ENCODE measurements around the gene IL32.

IL32 gene

DNA sequence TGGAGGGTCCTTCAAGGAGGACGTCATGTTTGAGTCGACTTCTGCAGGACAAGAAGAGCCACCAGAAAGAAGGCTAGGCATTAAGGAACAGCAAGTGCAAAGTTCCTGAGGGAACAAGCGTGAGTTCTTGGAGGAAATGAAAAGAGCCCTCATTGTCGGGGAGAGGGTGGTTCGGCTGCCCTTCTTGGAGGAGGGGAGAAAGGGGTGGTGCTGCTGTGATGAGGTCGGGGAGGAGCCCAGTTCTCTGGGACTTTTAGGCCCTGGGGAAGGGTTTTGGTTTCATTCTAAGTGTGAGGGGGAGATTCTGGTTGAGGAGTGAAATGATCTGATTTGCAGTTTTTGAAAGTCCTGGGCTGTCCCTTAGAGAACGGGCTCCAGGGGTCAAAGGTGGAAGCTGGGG lies 32.8 kb upstream of the IL32 start:
- in situ Hi-C loops (cut with HindIII; ENCODE audit: low pct_ligation_motif_present, low sequenced_read_pairs): no loop called here

DNA sequence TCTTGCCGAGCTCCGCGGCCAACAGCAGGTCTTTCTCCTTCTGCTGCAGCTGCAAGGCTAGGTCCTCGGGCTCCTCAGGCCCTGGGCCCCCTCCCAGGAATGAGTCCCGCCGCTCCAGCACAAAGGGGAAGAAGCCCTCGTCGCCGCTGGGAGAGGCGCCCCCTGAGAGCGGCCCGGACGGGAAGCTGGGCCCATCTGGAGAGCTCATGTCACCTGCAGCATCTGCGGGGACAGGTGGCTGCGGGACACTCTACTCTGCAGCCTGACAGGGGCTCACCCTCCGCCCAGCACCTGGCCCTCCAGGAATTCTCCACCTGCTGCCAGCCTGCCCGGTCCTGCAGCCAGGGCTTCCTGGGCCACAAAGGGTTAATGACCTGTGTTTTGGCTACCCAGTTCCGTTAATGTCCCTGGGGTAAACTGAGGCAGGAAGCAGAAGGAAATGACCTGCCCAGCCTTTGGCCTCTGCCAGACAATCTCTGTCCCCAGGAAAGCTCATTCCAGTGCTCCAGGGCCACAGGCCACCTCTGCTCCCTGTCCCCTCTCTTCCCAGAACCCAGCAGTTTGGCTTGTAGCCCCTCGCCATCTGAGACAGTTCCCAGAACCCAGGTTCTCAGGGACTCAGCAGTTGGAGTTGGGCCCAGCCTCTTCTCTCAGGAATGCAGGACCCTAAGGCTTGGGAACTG lies 30.0 kb upstream of the IL32 start:
- no peak for DNase-seq
- Histone ChIP-seq H3K36me3 (replicated peaks) (no peaks in the 10 kb centered on the region), H3K27me3 (replicated peaks) (peaks cover 69% of the 10 kb centered on the region), H3K27ac (no peak overlapping the region), H3K4me3 (ENCODE audit: low read depth, low read length) (no peak overlapping the region)
- TF ChIP-seq, protein P1, sequence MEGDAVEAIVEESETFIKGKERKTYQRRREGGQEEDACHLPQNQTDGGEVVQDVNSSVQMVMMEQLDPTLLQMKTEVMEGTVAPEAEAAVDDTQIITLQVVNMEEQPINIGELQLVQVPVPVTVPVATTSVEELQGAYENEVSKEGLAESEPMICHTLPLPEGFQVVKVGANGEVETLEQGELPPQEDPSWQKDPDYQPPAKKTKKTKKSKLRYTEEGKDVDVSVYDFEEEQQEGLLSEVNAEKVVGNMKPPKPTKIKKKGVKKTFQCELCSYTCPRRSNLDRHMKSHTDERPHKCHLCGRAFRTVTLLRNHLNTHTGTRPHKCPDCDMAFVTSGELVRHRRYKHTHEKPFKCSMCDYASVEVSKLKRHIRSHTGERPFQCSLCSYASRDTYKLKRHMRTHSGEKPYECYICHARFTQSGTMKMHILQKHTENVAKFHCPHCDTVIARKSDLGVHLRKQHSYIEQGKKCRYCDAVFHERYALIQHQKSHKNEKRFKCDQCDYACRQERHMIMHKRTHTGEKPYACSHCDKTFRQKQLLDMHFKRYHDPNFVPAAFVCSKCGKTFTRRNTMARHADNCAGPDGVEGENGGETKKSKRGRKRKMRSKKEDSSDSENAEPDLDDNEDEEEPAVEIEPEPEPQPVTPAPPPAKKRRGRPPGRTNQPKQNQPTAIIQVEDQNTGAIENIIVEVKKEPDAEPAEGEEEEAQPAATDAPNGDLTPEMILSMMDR (IDR thresholded peaks at IDR 0.05; ENCODE audit: low read depth, low read length, missing control alignments): no peak
- in situ Hi-C loops (cut with HindIII; ENCODE audit: low pct_ligation_motif_present, low sequenced_read_pairs): no loop called here

More for the DNA sequence above, 32.8 kb upstream of the IL32 start:
- Histone ChIP-seq H3K4me3 (ENCODE audit: low read depth, low read length) (no peak overlapping the region), H3K27ac (no peak overlapping the region), H3K27me3 (replicated peaks) (peaks cover 66% of the 10 kb centered on the region), H3K36me3 (replicated peaks) (no peaks in the 10 kb centered on the region)
- TF ChIP-seq, protein P1 (IDR thresholded peaks at IDR 0.05; ENCODE audit: low read depth, low read length, missing control alignments): no peak
- no peak for DNase-seq

DNA sequence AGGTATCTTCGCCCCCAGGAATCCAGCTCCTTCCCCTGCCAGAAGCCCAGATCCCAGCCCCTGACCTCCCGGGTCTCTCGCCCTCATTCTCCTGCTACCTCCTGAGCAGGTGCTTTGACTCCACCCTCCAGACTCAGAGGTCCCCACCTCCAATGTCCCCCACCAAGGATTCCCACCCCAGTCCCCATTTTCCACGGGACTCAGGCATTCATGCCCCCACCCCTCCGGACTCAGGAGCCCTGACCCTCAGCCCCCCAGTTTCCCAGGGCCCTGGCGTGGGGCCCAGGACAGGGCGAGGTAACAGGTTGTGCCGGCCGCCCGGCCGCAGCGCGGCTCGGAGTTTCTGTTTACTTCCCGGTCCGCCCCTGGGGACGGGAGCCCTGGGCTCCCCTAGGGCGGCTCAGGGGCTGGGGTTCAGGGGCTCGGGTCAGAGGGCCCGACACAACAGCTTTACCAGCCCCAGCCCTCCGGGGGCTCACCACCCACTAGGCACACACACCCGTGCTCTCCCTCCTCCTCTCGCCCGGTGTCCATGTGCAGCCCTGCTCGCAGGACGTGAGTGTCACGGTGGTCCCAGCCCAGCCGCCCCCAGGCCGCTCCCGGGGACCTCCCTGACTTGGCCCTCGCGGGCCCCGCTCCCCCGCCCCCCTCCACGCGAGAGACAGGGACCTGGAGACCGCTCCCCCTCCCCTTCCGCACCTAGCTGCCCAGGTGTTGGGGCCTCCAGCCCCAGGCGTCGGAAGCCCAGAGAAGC lies 29.3 kb upstream of the IL32 start:
- in situ Hi-C loops (cut with HindIII; ENCODE audit: low pct_ligation_motif_present, low sequenced_read_pairs): no loop called here
- Histone ChIP-seq H3K27ac (no peak overlapping the region), H3K27me3 (replicated peaks) (peaks cover 65% of the 10 kb centered on the region), H3K4me3 (ENCODE audit: low read depth, low read length) (no peak overlapping the region), H3K36me3 (replicated peaks) (no peaks in the 10 kb centered on the region)
- TF ChIP-seq, protein P1 (IDR thresholded peaks at IDR 0.05; ENCODE audit: low read depth, low read length, missing control alignments): no peak
- no peak for DNase-seq

DNA sequence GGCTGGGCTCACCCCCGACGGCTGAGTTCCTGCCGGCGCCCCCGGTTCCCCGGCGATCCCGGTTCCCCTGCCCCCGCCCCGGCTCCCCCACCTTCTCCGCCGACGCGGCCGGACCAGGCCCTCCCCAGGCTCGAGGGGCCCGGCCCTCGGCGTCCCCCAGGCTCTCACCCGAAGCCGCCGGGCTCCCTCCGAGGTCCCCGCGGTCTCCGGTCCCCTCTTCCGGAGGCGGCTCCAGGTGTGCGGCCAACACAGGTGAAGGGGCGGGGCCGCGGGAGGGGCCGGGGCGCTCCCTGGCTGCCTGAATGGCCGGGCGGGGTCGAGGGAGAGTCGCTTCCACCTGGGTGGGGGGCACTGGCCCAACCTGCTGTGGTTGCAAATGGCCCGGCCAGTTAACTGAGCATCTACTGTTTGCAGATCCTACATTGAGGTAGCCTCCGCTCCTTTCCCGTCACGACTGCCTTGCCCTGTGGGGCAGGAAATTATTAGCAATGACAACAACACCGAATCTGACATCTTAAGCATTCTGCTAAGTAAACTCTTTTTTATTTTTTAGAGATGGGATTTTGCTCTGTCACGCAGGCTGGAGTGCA lies 28.6 kb upstream of the IL32 start, which contains the start of gene BICDL2:
Gene BICDL2 (minus strand): TSS at position 219 of the 590 bp plus-strand sequence. CDS start 1,448 bp downstream, outside the sequence.
- peaks cover 65% of the 10 kb centered on the region for H3K27me3 ChIP-seq (replicated peaks)
- TF ChIP-seq, protein P1 (IDR thresholded peaks at IDR 0.05; ENCODE audit: low read depth, low read length, missing control alignments): no peak
- no peak within 1 kb of the TSS for H3K4me3 ChIP-seq (ENCODE audit: low read depth, low read length)
- in situ Hi-C loops (cut with HindIII; ENCODE audit: low pct_ligation_motif_present, low sequenced_read_pairs): no loop called here
- no peak for DNase-seq
- H3K27ac ChIP-seq: no peak within 1 kb of the TSS
- no peaks in the 10 kb centered on the region for H3K36me3 ChIP-seq (replicated peaks)

DNA sequence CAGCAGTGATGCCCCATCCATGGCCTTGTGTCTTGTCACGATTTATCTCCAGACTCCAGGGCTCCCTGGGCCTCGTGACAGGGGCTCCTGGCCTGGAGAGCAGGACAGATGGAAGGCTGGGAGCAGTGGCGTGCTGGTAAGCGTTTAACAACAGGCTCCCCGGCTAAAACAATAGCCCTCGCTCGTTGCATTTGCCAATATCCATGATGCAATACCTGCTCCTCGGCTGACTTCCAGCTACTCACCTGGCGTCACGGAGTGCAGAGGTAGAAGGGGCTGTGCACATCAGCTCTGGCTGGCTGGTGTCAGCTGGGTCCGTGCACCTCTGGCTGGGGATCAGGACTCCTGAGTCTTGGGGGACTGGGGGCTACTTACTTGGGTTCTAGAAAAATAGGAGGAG lies 27.2 kb upstream of the IL32 start:
- Histone ChIP-seq H3K27me3 (replicated peaks) (peaks cover 52% of the 10 kb centered on the region), H3K36me3 (replicated peaks) (no peaks in the 10 kb centered on the region), H3K27ac (no peak overlapping the region), H3K4me3 (ENCODE audit: low read depth, low read length) (no peak overlapping the region)
- TF ChIP-seq, protein P1 (IDR thresholded peaks at IDR 0.05; ENCODE audit: low read depth, low read length, missing control alignments): no peak
- in situ Hi-C loops (cut with HindIII; ENCODE audit: low pct_ligation_motif_present, low sequenced_read_pairs): no loop called here
- DNase-seq: no peak

All from brain microvascular endothelial cell (primary cell).